ENCODE measurements around the gene PPIL4. TPM values are rescaled to one million over a fixed set of nuclear protein-coding genes. Genes with fewer than 3 reads are reported as not detected.
A peak's percentile ranks its signal among the peaks of the same experiment; 100 is the strongest.

Gene PPIL4
- total and polyA plus RNA-seq, 2 of the 13 experiments (the other 11 are each of a cell fraction or from before 2014, with no cell fraction given) = 5.5 to 46.0 TPM

DNA sequence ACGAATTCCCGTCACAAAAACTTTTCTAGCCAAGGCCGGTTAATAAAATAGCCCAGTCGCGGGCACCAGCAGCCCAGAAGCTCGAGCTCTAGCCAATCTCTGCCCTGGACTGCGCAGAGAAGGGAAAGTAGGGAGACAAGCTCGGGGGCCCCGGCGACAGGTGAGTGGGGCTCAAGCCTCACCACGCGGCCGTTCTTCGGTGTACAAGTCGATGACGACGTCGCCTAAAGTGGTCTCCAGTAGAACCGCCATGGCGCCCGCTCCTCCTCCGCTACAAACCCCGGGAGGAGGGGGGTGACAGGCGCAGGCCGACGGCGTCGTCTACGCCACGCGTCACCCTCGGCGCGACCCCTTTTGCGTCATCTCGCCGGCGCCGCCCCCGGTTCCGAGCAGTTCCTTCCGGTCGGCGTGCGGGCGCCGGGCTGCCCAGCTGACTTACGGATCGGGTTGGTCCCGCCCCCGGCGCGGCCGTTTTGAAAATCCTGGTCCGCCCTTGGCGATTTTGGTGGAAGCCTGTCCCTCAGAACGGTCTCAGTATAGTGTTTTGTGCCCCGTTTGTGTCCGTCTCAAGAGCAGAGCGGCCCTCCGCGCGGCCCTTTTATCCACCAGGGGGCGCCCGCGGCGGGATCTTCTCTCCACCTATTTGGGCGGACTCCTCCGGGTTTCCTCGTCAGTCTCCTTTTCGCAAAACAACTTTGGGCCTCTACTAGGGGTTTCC is at the start of gene PPIL4 (continued):
- peak; percentile 97 for TF ChIP-seq ZNF580 (CRISPR knock-in tag; IDR thresholded peaks at IDR 0.05; ENCODE audit: borderline replicate concordance, low read depth)
- no peak for TF ChIP-seq RBAK (CRISPR knock-in tag; IDR thresholded peaks at IDR 0.05)
- peak; percentile 82 for TF ChIP-seq BCL3 (CRISPR knock-in tag; IDR thresholded peaks at IDR 0.05)
- peak; percentile 28; the same call in 1 of the 2 replicates for TF ChIP-seq JUND (CRISPR knock-in tag; IDR thresholded peaks at IDR 0.05)
- 0 out of 2 replicates have a peak, but pooled peaks have one; percentile 82 for TF ChIP-seq ZNF256 (CRISPR knock-in tag; conservative IDR thresholded peaks at IDR 0.05)
- peak; percentile 85 for TF ChIP-seq ZMAT3 (CRISPR knock-in tag; conservative IDR thresholded peaks at IDR 0.05)
- TF ChIP-seq SP140L (CRISPR knock-in tag; IDR thresholded peaks at IDR 0.05; ENCODE audit: borderline replicate concordance) = peak; percentile 83; the same call in 1 of the 2 replicates
- peak; percentile 58; the same call in 1 of the 2 replicates for TF ChIP-seq ZBTB43 (CRISPR knock-in tag; conservative IDR thresholded peaks at IDR 0.05)
- peak; percentile 93 for TF ChIP-seq TBX2 (CRISPR knock-in tag; IDR thresholded peaks at IDR 0.05; ENCODE audit: borderline replicate concordance)
- peak; percentile 96 for TF ChIP-seq MXD4 (CRISPR knock-in tag; IDR thresholded peaks at IDR 0.05)
- TF ChIP-seq ZNF12 (CRISPR knock-in tag; IDR thresholded peaks at IDR 0.05) = peak; percentile 46; the same call in 1 of the 2 replicates
- TF ChIP-seq HOXD1 (CRISPR knock-in tag; IDR thresholded peaks at IDR 0.05) = no peak; the same call in 1 of the 2 replicates
- peak; percentile 90; the same call in 1 of the 2 replicates for TF ChIP-seq IRF2 (CRISPR knock-in tag; IDR thresholded peaks at IDR 0.05)
- TF ChIP-seq ZNF280B (CRISPR knock-in tag; IDR thresholded peaks at IDR 0.05; ENCODE audit: borderline replicate concordance) = peak; percentile 91
- TF ChIP-seq SRY (CRISPR knock-in tag; IDR thresholded peaks at IDR 0.05) = peak; percentile 45
- no peak; the same call in none of the 2 replicates for TF ChIP-seq ZNF205 (CRISPR knock-in tag; IDR thresholded peaks at IDR 0.05)
- peak; percentile 85; the same call in 1 of the 2 replicates for TF ChIP-seq PRMT3 (CRISPR knock-in tag; IDR thresholded peaks at IDR 0.05; ENCODE audit: borderline replicate concordance, low read depth)
- TF ChIP-seq ZKSCAN8 (CRISPR knock-in tag; IDR thresholded peaks at IDR 0.05; ENCODE audit: borderline replicate concordance) = peak; percentile 69; the same call in 1 of the 2 replicates
- peak; percentile 92; the same call in 1 of the 2 replicates for TF ChIP-seq MAF1 (CRISPR knock-in tag; IDR thresholded peaks at IDR 0.05; ENCODE audit: borderline replicate concordance)
- TF ChIP-seq ZFAT (CRISPR knock-in tag; conservative IDR thresholded peaks at IDR 0.05) = no peak
- TF ChIP-seq, protein P1, sequence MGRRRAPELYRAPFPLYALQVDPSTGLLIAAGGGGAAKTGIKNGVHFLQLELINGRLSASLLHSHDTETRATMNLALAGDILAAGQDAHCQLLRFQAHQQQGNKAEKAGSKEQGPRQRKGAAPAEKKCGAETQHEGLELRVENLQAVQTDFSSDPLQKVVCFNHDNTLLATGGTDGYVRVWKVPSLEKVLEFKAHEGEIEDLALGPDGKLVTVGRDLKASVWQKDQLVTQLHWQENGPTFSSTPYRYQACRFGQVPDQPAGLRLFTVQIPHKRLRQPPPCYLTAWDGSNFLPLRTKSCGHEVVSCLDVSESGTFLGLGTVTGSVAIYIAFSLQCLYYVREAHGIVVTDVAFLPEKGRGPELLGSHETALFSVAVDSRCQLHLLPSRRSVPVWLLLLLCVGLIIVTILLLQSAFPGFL (CRISPR knock-in tag; IDR thresholded peaks at IDR 0.05) = no peak
- peak; percentile 86 for TF ChIP-seq FOXA3 (CRISPR knock-in tag; IDR thresholded peaks at IDR 0.05)
- TF ChIP-seq ZNF891 (CRISPR knock-in tag; IDR thresholded peaks at IDR 0.05) = peak; percentile 25; the same call in 1 of the 2 replicates
